MM.1S (cell line): ENCODE measurements around the gene KLHDC9.

Source experiments
- EZH2 ChIP-seq: fragments of 300-600 bp; sonication (generic); optimal IDR thresholded peaks from 2 replicates; pipeline ENCODE3; 2017; ENCODE audit warnings: low read depth, mild to moderate bottlenecking, antibody characterized with exemption, low read length, mixed read lengths
- EZH2phosphoT487 ChIP-seq: fragments of 300-600 bp; sonication (generic); IDR thresholded peaks from 2 replicates; pipeline ENCODE4 v1.6.1; 2018; ENCODE audit warnings: antibody characterized with exemption, low read length
- TF ChIP-seq, protein P1 (sequence below): fragments of 300-600 bp; sonication (generic); IDR thresholded peaks from 2 replicates; pipeline ENCODE4 v1.5.1; 2016; ENCODE audit warnings: antibody characterized with exemption, low read length, mixed read lengths

DNA sequence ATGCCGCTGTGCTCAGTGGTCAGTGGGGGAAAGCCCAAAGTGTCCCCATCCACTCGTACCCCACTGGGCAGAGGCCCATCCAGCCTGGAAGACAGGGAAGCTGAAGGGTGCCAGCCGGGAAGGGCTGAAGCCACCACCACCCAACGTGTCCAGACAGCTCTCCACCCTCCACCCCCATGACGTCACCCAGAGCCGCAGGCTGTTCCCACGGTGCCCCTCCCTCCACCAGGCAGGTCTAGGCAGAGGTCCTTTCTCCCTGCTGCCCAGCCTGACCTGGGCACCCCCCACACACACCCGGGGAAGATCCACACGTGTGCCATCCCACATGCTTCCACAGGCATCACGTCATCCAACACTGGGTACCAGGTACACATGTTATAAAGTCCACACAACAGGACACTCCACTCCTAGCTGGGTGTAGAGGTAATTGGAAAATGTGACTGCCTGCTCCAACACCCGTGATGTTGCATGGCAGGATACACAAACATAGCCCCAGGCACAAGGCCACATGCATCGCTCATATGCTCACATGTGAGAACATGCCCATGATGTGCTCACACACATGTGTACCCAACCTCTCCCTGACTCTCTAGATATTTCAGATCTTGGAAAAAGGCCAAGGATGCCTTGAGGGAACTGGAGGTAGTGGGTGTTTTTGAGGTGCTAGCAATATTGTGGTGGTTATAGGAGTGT, 23.3 kb upstream of the KLHDC9 start:
- TF ChIP-seq, protein P1, sequence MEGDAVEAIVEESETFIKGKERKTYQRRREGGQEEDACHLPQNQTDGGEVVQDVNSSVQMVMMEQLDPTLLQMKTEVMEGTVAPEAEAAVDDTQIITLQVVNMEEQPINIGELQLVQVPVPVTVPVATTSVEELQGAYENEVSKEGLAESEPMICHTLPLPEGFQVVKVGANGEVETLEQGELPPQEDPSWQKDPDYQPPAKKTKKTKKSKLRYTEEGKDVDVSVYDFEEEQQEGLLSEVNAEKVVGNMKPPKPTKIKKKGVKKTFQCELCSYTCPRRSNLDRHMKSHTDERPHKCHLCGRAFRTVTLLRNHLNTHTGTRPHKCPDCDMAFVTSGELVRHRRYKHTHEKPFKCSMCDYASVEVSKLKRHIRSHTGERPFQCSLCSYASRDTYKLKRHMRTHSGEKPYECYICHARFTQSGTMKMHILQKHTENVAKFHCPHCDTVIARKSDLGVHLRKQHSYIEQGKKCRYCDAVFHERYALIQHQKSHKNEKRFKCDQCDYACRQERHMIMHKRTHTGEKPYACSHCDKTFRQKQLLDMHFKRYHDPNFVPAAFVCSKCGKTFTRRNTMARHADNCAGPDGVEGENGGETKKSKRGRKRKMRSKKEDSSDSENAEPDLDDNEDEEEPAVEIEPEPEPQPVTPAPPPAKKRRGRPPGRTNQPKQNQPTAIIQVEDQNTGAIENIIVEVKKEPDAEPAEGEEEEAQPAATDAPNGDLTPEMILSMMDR: no peak
- no peak for TF ChIP-seq EZH2
- no peak for TF ChIP-seq EZH2phosphoT487
